Neural crest cell (in vitro differentiated cells): ENCODE measurements around the gene TMEM131L. TPM values are rescaled to one million over a fixed set of nuclear protein-coding genes. Genes with fewer than 3 reads are reported as not detected.

Experiments
- DNase-seq: peaks from one replicate; pipeline ENCODE4 v3.0.0; 2021; ENCODE audit warnings: low read depth, mixed read lengths, low spot score
- H3K27ac Mint-ChIP-seq: one replicate; pipeline ENCODE4 v1.8.0; 2021; ENCODE audit warnings: mild to moderate bottlenecking, mixed read lengths; ENCODE audit not compliant: unreplicated experiment
- H3K27me3 Mint-ChIP-seq: 2 replicates; pipeline ENCODE4 v1.8.0; 2021; ENCODE audit warnings: low read depth, mild to moderate bottlenecking, mixed read lengths
- H3K36me3 Mint-ChIP-seq: 2 replicates; pipeline ENCODE4 v1.8.0; 2021; ENCODE audit warnings: low read depth, mild to moderate bottlenecking, mixed read lengths
- H3K4me1 Mint-ChIP-seq: 2 replicates; pipeline ENCODE4 v1.8.0; 2021; ENCODE audit warnings: mixed read lengths
- H3K4me3 Mint-ChIP-seq: one replicate; pipeline ENCODE4 v1.8.0; 2021; ENCODE audit warnings: mild to moderate bottlenecking, mixed read lengths
- H3K9me3 Mint-ChIP-seq: 2 replicates; pipeline ENCODE4 v1.8.0; 2021; ENCODE audit warnings: mixed read lengths
- CTCF ChIP-seq: fragments of 200-600 bp; sonication (generic); conservative IDR thresholded peaks from 2 replicates; pipeline ENCODE4 v1.5.0; 2021; ENCODE audit warnings: antibody characterized with exemption, mild to moderate bottlenecking
- total RNA-seq: library from RNA; stranded (reverse); gene quantifications from 2 replicates; pipeline ENCODE4 v1.2.1, GENCODE V29; 2021

The TMEM131L gene
- total RNA-seq, 1 donor from 2014 or later, result 36.1 TPM

DNA sequence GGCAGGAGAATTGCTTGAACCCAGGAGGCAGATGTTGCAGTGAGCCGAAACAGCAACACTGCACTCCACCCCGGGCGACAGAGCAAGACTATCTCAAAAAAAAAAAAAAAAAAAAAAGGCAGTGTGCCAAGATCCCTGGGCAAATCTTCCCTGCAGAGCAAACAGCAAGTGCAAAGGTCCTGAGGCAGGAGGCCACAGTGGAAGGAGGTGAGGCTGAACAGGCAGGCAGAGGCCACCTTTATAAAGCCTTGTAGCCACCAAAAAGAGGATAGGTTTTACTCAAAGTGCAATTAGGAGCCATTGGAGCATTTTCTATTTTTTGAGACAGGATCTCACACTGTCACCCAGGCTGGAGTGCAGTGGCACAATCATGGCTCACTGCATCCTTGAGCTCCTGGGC is 172.8 kb downstream of the TMEM131L start:
- H3K36me3 Mint-ChIP-seq, result peaks cover 25% of the 10 kb centered on the region
- no peaks in the 10 kb centered on the region for H3K27me3 Mint-ChIP-seq
- no peak for DNase-seq
- H3K9me3 Mint-ChIP-seq, result peaks cover 3% of the 10 kb centered on the region
- no peak for TF ChIP-seq CTCF
- H3K4me3 Mint-ChIP-seq, result no peak overlapping the region
- H3K4me1 Mint-ChIP-seq, result peaks cover 17% of the 10 kb centered on the region
- H3K27ac Mint-ChIP-seq, result no peak overlapping the region

GRCh38 chr4:153639833-153640802 is 174.0 kb downstream of the TMEM131L start:
- TF ChIP-seq CTCF, result no peak
- Mint-ChIP-seq H3K36me3 (peaks cover 17% of the 10 kb centered on the region), H3K4me1 (peaks cover 12% of the 10 kb centered on the region), H3K27ac (no peak overlapping the region), H3K9me3 (no peaks in the 10 kb centered on the region), H3K4me3 (no peak overlapping the region), H3K27me3 (no peaks in the 10 kb centered on the region)
- DNase-seq, result no peak

GRCh38 chr4:153641532-153641931 is 175.4 kb downstream of the TMEM131L start:
- DNase-seq, result no peak
- Mint-ChIP-seq H3K4me1 (peaks cover 12% of the 10 kb centered on the region), H3K27ac (no peak overlapping the region), H3K4me3 (no peak overlapping the region), H3K36me3 (peaks cover 7% of the 10 kb centered on the region), H3K9me3 (no peaks in the 10 kb centered on the region), H3K27me3 (no peaks in the 10 kb centered on the region)
- no peak for TF ChIP-seq CTCF

DNA sequence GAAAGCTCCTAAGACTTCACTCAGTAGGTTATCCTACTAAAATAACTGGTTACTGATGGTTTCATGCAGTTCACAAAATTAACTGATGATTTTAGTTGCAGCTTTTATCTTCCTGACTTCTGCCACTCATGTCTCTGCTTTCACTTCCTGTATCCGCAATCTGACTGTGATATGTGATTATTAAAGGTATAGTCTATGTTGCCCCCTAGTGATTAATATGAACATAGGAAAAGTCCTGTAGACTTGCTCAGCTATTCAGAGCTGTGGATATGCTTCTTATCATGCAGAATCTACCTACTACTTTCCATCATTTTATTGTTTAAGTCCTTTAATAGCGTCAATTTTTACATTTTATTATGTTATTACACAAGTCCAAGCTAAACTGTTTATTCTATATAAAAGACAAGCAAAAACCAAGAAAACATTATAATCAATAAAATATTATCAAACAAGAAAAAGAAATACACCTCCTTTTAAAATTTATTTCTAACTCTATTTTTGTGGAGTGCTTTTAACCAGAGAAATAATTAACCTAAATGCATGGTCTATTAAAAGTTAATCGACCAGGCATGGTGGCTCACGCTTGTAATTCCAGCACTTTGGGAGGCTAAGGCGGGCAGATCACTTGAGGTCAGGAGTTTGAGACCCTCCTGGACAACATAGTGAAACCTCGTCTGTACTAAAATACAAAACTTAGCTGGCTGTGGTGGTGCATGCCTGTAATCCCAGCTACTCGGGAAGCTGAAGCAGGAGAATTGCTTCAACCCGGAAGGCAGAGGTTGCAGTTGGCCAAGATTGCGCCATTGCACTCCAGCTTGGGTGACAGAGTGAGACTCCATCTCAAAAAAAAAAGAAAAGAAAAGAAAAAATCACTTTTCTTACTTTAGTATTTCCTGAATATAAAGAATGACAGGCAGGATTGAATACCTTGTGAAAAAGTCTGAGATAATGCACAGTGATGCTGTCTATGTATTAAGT is 177.5 kb downstream of the TMEM131L start:
- H3K4me3 Mint-ChIP-seq, result no peak overlapping the region
- H3K36me3 Mint-ChIP-seq, result peaks cover 2% of the 10 kb centered on the region
- peak; percentile 70 for TF ChIP-seq CTCF
- peaks cover 12% of the 10 kb centered on the region for H3K4me1 Mint-ChIP-seq
- no peak overlapping the region for H3K27ac Mint-ChIP-seq
- no peaks in the 10 kb centered on the region for H3K9me3 Mint-ChIP-seq
- no peaks in the 10 kb centered on the region for H3K27me3 Mint-ChIP-seq
- no peak for DNase-seq

- H3K4me1 Mint-ChIP-seq, result peaks cover 8% of the 10 kb centered on the region
- H3K9me3 Mint-ChIP-seq, result no peaks in the 10 kb centered on the region
- peak; percentile 45 for TF ChIP-seq CTCF
- no peak for DNase-seq
- peaks cover 2% of the 10 kb centered on the region for H3K36me3 Mint-ChIP-seq
- H3K4me3 Mint-ChIP-seq, result no peak overlapping the region
- no peak overlapping the region for H3K27ac Mint-ChIP-seq
- H3K27me3 Mint-ChIP-seq, result no peaks in the 10 kb centered on the region
Measured at GRCh38 chr4:153645183-153645582, 179.0 kb downstream of the TMEM131L start.
